ENCODE measurements around the gene CLEC2B.

Gene CLEC2B

DNA sequence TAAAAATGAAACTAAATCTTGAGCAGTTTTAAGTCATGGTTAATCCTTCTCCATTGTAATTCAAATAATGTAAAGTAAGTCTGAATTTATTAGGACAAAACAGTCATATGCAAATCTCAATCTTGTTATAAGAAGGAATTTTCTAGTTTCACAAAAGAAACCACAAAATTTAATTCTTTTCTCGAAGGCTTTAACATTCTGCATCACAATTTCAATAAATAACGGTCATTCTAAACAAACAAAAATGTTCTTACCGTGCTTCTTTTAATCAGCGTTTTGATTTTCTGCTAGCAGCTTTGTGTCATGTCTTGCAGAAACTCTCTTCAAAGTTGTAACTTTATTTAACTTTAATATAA lies 225 bp downstream of the CLEC2B start:
- DNase-seq (ENCODE audit: low spot score), result no peak

DNA sequence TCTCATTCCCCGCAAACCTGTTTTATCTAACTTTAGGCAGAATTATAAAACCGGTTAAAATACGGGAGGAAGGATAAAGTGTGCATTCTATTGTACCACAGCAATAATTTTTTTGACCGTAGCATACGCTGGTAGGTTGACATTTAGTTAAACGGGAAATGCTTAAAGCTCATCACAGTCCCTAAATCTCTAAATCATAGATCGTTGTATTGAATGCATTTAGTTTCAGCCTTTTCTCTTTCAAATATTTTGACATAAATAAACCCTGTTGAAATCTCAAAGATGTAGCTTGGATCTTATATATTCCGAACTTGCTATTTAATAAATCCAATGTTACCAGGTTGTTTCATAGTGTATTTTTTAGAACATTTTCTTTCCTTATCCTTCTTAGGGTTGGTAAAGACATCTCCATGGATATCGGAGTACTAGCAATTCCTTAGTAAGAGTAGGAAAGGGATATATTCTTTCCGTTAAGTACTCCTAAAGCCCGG lies 798 bp downstream of the CLEC2B start:
- no peak for DNase-seq (ENCODE audit: low spot score)

DNA sequence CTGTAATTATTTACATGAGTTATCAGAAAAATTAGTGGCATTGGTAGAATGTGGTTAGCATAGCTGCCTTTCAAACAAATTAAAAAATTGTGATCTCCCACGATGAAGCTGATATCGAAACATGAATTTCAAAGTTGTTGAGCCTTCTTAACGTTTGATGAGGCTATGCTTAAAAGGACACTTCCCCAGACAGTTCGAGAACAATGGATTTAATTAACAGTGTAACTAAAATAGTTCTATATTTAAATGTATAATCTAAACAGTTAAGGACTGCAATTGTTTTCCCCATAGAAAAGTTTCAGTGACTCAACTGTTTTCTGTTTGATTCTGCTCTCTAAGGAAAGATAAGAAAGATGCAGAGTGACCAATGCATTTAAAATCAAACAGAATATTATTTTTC lies 1.6 kb downstream of the CLEC2B start:
- no peak for DNase-seq (ENCODE audit: low spot score)

DNA sequence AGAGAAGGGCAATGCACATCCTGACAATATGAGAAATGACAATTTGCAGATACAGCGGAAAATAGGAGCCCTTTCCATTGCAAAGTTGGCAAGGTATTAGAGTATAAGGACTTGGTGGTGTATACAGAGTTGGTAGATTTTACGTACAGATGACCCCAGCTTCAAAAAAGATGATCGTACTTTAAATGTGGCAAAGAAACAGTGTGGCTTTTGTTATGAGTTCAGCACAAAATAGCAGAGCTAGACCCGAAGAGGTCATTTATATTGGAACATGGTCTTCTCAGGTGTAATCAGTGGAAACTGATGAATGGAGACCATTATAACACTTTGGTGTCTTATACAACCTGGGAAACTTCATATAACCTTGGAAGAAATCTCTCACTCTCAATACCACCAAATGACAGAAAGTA lies 2.3 kb downstream of the CLEC2B start:
- DNase-seq (ENCODE audit: low spot score), result no peak

- DNase-seq (ENCODE audit: low spot score), result no peak
These were observed 4.1 kb downstream of the CLEC2B start for GRCh38 chr12:9864913-9865675.

GRCh38 chr12:9858135-9858534 lies 11.0 kb downstream of the CLEC2B start:
- DNase-seq (ENCODE audit: low spot score), result no peak

DNA sequence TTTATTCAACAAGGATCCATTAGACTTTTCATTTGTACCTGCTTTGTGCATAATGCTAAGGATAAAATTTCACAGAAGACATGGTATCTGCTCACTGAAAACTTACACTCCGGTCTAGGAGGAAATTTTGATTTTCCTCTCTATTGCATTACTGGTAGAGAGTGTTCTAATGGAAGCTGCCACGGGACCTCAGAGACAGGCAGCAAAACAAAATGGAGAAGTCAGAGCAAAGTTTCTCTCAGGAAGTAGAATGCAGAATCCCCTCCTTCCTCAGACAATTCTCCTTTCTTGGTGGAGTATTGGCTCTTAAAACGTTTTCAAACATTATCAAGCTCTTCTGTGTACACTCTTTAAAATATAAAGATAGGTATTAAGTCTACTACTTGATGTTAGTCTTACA lies 12.3 kb downstream of the CLEC2B start:
- DNase-seq (ENCODE audit: low spot score), result peak; percentile 14

GRCh38 chr12:9856151-9856550 lies 13.0 kb downstream of the CLEC2B start:
- no peak for DNase-seq (ENCODE audit: low spot score)

GRCh38 chr12:9851927-9852326 lies 17.2 kb downstream of the CLEC2B start:
- no peak for DNase-seq (ENCODE audit: low spot score)

DNA sequence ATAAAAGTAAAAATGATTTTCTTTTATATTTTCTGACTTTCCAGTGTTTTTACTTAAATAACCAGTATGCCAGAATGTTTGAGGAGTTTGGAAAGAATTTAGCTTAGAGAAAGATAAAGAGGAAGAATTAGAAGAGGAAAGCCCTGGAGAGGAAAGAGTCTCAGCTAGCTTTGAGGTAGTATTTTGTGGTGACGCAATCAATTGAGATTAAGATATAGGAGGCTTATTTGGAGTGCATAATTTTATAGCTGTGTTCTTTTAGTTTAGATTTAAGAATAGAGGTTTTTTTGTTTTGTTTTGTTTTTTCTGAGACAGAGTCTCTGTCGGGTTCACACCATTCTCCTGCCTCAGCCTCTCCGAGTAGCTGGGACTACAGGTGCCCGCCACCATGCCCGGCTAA lies 18.1 kb downstream of the CLEC2B start:
- DNase-seq (ENCODE audit: low spot score), result no peak

GRCh38 chr12:9848899-9849298 lies 20.3 kb downstream of the CLEC2B start:
- DNase-seq (ENCODE audit: low spot score), result no peak

DNA sequence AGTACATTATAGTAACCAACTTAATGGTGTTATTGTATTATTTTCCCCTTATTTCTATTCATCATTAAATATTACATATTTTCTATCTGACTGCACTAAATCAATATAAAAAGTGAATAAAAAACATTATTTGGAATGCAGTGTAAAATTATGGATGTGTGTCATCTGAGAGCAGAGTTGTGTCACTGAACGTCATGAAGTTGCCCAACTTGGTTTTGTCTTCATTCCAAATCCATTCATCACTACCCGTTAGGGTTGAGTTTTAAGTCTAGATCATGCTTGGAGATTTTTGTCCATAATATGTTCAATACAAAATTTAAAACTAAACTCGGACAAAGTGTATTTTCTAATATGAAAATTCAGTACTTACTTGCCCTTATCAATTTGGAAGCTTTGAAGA lies 25.7 kb downstream of the CLEC2B start:
- DNase-seq (ENCODE audit: low spot score), result no peak

DNA sequence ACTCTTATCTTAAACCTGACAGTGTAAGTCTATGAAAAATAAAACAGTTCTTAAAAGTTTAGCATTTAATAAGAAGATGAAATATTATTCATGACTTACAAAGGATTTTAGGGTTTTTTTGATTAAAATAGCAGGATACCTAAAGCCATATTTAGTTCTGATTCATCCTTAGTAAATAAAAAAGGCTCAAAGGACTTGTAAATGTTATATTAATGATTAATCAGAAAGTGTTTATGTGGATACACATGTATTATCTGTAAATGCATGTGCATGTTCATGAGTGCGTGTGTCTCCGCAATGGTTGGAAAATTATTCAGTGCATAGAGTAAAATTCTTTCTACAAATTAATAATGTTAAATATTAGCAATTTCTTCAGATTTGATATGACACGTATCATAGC lies 37.4 kb downstream of the CLEC2B start:
- DNase-seq (ENCODE audit: low spot score), result no peak

DNA sequence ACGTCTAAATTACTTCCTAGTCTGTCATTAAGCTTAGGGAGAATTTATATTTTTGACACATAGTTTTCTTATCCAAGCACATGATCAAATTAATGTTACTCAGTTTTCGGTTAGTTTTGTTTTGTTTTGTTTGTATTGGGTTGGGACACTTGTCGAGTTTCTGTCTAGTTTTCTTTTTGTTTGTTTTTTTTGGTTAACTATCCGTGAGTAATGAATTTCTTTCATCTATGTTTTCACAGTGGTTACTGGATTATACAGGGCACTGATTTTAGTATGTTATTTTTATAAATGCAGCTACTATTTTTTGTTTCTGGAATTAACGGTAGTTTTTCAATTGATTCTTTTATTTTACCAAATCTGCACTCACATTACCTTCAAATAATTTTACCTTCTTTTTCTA lies 39.2 kb downstream of the CLEC2B start:
- no peak for DNase-seq (ENCODE audit: low spot score)

GRCh38 chr12:9829483-9829882 lies 39.7 kb downstream of the CLEC2B start:
- DNase-seq (ENCODE audit: low spot score), result no peak

DNA sequence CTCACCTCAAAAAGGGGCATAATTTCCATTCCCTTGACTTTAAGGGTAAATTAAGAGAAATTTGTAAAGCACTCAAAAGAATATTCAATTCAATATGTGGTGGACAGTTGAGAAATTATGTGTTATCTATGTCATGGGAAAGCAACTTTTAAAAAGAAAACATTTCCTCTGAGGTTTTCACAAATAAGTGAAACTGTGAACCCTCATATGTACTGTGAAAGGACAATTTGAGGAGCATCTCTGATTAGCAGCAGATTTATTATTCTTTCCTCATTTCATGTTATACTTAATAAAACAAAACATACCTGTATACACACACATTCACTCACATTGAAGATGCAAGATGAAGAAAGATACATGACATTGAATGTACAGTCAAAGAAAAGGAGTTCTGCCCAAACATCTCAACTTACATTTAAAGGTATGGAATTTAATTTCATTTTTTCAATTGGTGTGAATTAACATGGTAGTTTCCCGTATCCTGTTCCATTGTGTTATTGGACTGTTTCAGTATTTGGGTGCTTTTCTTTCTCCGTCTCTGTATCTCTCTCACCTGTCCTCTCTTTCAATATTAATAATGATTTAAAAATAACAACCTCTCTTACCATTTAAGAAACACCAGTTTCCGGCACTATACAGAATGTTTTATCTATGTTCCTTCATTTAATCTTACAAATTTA lies 41.8 kb downstream of the CLEC2B start, which contains the start of gene KLRF1:
KLRF1 (plus strand) TSS at position 273 of the 680 bp plus-strand sequence; CDS start at position 337, 64 bp downstream.
- no peak for DNase-seq (ENCODE audit: low spot score)

DNA sequence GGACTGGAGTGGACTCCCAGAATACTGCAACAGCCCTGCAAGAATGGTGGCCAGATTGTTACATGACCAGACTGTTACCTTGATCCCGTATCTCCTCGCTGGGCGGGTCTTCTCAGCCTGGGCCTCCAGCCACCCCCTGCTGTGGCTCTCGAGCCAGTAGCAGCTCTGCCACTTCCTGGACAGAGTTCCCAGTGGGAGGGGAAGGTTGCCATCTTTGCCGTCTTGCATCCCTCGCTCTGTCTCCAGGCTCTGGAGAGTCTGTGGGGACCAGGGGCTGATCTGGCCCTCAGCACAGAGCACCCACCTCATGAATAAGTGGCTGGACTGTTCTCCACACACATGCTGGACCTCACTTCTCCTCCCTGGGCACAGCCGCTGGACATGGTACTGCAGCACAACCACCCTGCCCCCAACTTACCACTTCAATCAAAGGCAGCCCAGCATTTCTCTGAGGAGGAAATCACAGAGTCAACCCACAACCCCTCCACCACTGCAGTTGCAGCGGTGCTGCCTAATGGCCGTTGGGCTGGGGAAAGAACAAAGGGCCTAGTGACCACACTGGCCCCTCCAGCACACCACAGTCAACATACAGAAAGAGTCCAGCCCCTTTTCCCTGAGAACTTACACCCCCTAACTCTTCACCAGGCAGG lies 48.7 kb downstream of the CLEC2B start:
- DNase-seq (ENCODE audit: low spot score), result no peak

- DNase-seq (ENCODE audit: low spot score), result peak; percentile 54
These were observed 55.0 kb downstream of the CLEC2B start for GRCh38 chr12:9813821-9814798.

DNA sequence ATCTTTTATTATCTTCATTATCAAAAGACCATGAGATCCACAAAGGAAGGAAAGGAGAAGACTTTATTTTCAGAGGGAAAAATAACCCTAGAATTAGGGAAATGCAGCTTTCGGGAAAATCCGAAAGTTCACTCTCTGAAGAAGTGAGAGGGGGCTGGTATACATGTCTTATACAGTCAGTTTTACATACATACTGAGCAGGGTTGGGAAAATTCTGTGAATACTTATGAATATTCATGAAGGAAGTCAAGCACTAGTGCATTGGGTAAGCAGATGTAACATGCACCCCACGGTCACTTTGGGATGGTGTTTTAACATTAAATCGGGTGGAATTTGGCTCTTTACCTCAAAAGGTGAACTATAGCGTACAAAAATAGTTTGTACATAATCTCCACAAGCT lies 57.5 kb downstream of the CLEC2B start:
- no peak for DNase-seq (ENCODE audit: low spot score)

GRCh38 chr12:9810671-9811070 lies 58.5 kb downstream of the CLEC2B start:
- DNase-seq (ENCODE audit: low spot score), result no peak

DNA sequence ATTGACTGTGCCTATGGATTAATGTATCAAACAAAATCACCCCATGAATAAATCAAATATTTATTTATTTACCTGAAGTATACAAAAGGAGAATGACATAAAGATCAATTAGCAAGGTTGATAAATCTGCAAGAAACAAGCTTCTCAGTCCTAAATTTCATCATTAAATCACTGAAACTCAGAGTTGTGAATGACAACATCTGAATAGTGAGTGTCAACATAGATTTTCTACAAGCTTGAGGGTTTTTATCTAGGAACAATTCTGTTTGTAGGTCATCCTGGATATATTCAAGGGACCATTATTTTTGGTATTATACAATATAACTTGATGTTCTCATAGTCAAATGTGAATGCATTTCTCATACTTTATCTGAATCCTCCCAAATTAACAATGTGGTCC lies 59.3 kb downstream of the CLEC2B start:
- DNase-seq (ENCODE audit: low spot score), result no peak

- no peak for DNase-seq (ENCODE audit: low spot score)
These were observed 59.8 kb downstream of the CLEC2B start for GRCh38 chr12:9809338-9809737.

Data from Ammon's horn (tissue), 1 donor.